ENCODE results near the gene CIRBP.
A peak's percentile ranks its signal among the peaks of the same experiment; 100 is the strongest.

CIRBP gene

GRCh38 chr19:1274081-1274851 lies 5.1 kb downstream of the CIRBP start:
- TF ChIP-seq, protein P1, sequence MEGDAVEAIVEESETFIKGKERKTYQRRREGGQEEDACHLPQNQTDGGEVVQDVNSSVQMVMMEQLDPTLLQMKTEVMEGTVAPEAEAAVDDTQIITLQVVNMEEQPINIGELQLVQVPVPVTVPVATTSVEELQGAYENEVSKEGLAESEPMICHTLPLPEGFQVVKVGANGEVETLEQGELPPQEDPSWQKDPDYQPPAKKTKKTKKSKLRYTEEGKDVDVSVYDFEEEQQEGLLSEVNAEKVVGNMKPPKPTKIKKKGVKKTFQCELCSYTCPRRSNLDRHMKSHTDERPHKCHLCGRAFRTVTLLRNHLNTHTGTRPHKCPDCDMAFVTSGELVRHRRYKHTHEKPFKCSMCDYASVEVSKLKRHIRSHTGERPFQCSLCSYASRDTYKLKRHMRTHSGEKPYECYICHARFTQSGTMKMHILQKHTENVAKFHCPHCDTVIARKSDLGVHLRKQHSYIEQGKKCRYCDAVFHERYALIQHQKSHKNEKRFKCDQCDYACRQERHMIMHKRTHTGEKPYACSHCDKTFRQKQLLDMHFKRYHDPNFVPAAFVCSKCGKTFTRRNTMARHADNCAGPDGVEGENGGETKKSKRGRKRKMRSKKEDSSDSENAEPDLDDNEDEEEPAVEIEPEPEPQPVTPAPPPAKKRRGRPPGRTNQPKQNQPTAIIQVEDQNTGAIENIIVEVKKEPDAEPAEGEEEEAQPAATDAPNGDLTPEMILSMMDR (IDR thresholded peaks at IDR 0.05; ENCODE audit: low read depth, low read length) = no peak
- no peak for DNase-seq (ENCODE audit: extremely low read depth, low read depth)

DNA sequence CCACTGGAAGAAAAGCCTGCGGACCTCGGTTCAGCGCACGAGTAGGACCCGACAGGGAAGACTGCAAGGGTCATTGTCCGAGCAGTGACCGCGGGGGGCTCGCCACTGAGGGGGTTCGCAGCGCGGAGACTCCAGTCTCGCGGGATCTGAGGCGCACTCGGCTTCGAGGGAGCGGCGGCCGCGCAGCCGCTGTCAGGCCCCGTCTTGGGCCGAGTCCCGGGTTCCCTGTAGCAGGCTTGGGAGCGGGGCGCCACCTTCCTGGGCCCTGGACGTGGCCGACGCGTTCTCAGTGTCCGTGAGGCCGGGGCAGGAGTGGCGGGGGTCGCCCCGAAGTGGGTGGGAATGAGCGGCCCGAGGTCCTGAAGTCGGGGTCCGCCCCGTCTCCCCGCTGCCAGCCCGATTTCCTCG lies 5.7 kb downstream of the CIRBP start:
- TF ChIP-seq, protein P1 (IDR thresholded peaks at IDR 0.05; ENCODE audit: low read depth, low read length) = no peak
- no peak for DNase-seq (ENCODE audit: extremely low read depth, low read depth)

DNA sequence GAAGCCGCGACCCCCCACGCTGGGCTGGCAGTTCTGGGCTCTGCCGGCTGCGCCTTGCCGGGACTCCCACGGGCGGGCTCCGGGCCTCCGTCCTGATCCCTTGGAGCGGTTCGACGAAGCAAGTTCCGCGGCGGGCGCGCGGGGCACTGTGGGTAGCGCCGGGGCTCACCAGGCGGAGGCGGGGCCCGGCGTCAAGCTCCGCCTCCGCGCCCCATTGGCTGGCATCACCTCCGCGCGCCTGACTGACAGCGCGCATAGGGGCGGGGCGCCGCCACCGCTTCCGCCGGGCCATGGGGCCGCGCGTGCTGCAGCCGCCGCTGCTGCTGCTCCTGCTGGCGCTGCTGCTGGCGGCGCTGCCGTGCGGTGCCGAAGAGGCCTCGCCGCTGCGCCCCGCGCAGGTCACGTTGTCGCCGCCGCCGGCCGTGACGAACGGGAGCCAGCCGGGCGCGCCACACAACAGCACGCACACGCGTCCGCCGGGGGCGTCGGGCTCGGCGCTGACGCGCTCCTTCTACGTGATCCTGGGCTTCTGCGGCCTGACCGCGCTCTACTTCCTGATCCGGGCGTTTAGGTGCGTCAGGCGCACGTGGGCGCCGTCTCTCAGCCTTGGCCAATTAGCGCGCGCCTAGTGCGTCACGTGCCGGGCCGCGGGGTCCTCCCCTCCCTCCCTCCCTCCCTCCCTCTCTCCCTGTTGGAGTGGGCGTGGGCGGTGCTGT lies 6.3 kb downstream of the CIRBP start, which contains the start of gene FAM174C:
TSS of gene FAM174C (plus strand) at position 271 of the 716 bp plus-strand sequence. CDS start at position 291, 20 bp downstream.
- TF ChIP-seq, protein P1 (IDR thresholded peaks at IDR 0.05; ENCODE audit: low read depth, low read length) = no peak
- DNase-seq (ENCODE audit: extremely low read depth, low read depth) = peak; percentile 86

DNA sequence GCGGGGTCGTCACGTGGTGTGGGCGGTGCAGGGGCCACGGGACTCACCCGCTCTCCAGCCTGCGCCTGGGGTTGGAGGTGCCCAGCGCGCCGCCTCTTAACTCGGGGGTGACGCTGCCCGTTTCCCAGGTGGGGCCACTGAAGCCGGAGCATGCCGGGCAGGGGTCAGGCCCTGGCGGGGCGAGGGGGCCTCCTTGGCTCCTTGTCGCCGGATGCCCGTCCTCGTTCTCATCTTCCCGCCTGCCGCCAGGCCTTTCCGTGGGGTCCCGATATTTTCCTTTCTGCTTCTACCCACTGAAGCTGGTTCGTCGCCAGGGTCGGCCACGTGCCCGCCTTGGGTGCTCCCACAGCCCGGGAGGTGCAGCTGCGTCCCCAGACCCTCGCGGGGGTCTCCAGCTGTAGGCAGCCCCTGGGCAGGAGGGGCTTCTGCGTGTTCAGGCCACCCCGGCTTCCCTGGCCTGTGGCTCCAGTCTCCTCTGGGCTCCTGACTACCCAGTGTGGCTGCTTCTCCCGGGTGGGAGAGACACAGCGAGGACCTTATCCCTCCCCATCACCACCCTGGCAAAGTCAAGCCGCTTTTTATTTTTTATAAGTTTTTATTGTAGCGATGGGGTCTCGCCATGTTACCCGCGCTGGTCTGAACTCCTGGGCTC lies 7.0 kb downstream of the CIRBP start:
- TF ChIP-seq, protein P1 (IDR thresholded peaks at IDR 0.05; ENCODE audit: low read depth, low read length) = no peak
- no peak for DNase-seq (ENCODE audit: extremely low read depth, low read depth)

- TF ChIP-seq, protein P1 (IDR thresholded peaks at IDR 0.05; ENCODE audit: low read depth, low read length) = no peak
- no peak for DNase-seq (ENCODE audit: extremely low read depth, low read depth)
These were observed 7.5 kb downstream of the CIRBP start for GRCh38 chr19:1276628-1277022.

GRCh38 chr19:1277061-1277460 lies 7.9 kb downstream of the CIRBP start:
- TF ChIP-seq, protein P1 (IDR thresholded peaks at IDR 0.05; ENCODE audit: low read depth, low read length) = no peak
- no peak for DNase-seq (ENCODE audit: extremely low read depth, low read depth)

DNA sequence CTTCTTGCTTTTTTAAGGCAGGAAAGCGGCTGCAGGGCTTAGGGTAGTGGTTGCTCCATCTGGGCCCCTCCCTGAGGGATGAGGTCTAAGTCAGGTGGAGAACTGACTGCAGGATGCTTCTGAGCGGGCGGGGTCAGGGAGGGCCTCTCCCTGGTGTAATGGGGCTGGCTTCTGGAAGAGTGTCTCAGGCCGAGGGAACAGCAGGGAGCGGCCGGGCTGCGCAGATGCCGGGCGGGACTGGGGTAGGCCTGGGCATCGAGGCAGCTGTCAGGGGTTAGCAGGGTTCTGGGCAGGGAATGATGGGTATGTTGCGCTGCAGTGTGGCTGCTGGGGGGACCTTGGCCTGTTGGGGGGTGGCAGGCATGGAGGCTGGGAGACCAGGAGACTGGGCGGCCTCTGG lies 8.9 kb downstream of the CIRBP start:
- no peak for DNase-seq (ENCODE audit: extremely low read depth, low read depth)
- TF ChIP-seq, protein P1 (IDR thresholded peaks at IDR 0.05; ENCODE audit: low read depth, low read length) = no peak
